ENCODE results near the gene TRABD. TPM values are rescaled to one million over a fixed set of nuclear protein-coding genes. Genes with fewer than 3 reads are reported as not detected.

TRABD gene
- total RNA-seq, 1 donor = 44.0 TPM

DNA sequence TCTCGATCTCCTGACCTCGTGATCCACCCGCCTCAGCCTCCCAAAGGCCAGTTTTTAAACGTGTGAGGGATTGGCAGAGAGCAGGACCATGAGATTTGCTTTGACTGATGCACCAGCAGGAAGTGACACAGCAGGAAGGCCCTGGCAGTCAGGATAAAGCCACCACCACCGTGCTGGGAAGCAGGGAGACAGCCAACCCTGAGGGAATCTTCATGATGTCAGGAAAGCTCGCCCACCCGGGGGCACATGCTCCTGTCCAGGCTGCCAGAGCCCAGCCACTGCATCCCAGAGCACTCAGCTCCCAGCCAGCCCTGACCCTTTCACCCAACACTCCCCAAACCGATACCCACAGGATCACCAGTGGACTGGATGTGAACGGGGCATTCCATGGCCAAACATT is 53.0 kb downstream of the TRABD start:
- H3K4me3 ChIP-seq (ENCODE audit: low read length) = no peak overlapping the region
- H3K9me3 ChIP-seq (ENCODE audit: low read depth, low read length) = no peaks in the 10 kb centered on the region
- H3K4me1 ChIP-seq (ENCODE audit: insufficient read depth, low read length) = peaks cover 33% of the 10 kb centered on the region
- H3K27me3 ChIP-seq (ENCODE audit: insufficient read depth, low read length) = no peaks in the 10 kb centered on the region

DNA sequence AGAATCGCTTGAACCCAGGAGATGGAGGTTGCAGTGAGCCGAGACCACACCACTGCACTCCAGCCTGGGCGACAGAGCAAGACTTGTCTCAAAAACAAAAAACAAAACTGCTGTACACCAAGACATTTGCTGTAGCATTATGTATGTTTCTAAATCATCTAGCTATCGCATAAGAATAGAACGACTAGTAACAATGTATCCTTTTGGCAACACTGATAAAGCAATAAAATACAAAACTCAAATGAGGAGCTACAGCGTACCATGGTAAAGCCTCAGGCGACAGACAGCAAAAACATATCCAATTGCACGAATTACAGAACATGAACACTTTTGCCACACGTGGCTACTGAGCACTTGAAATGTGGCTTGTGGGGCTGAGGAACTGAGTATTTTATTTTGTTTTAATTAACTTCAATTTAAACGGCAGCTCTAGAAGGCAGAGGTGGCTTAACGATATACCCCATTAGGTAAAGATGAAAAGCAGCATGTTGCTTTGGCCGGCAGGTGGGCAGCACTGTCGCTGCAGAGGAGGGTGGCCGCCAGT is 56.8 kb downstream of the TRABD start:
- Histone ChIP-seq H3K27me3 (ENCODE audit: insufficient read depth, low read length) (no peaks in the 10 kb centered on the region), H3K4me1 (ENCODE audit: insufficient read depth, low read length) (peaks cover 51% of the 10 kb centered on the region), H3K4me3 (ENCODE audit: low read length) (no peak overlapping the region), H3K9me3 (ENCODE audit: low read depth, low read length) (no peaks in the 10 kb centered on the region)

DNA sequence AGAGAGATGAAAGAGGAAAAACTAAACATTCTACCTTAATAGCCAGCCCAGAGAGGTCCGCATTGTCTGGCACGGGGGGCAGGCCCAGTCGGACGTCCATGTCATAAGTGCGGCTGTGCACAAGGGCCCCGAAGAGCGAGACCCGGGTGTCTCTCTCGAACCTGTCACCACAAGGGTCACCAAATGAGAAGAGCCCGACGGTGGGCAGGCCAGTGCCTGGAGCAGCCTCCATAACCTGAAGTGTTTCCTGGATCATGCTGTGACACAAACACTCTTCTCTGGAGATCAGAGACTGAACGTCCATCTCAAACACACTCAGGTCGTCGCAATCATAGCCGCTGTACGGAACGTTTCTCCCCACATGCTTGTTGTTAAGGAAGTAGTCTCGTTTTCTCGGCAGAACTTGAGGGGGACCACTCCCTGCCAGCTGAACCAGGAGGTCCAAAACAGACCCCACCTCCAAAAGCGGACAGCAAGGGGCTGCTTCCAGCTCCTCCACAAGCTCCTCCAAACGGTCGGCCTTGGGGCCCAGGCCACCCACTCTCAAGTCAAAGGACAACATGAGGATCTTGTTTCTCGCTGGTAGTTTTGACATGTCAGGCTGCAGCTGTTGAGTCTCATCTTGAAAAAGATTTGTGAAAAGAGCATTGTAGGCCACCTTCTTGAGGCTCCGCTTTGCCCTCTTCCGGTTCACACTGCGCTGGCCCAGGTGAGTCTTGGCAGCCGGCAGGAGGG is 58.1 kb downstream of the TRABD start:
- Histone ChIP-seq H3K4me1 (ENCODE audit: insufficient read depth, low read length) (peaks cover 65% of the 10 kb centered on the region), H3K9me3 (ENCODE audit: low read depth, low read length) (no peaks in the 10 kb centered on the region), H3K4me3 (ENCODE audit: low read length) (peak overlapping the region; percentile 73), H3K27me3 (ENCODE audit: insufficient read depth, low read length) (no peaks in the 10 kb centered on the region)

DNA sequence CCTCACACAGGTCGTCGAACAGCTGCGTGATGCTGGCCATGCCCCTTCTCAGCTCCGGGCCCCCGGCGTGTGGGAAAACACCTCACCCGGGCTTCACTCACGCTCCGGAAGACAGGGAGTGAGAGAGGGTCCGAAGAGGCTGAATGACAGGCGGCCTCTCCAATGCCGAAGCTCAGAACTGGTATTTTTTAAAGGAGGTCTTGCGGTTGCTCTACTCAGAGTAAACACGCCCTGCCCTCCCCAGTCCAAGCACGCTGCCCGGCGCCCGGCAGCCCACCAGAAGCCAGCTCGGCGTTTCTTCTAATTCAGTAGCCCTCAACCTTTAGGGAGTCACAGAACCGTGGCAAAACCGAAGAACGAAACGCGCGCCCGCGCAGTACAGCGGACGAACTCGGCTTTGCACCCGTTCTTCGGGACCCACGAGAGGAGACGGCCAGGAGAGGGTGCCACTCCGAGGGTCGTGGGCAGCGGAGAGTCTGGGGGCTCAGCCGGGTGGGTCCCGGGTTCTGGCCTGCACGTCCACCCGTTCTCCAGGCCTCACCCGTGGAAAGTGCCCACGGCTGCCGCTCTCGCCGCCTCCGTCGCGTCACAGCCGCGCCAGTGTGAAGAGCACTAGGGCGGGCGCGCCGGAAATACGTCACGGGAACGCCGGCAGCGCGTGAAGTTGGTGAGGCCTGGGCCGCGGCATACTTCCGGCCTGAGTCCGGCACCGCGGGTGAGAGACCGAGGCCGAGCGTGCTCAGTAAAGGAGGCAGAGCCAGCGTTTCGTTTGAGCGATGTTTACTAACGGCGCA is 58.9 kb downstream of the TRABD start, which contains the start of gene TUBGCP6:
TSS of gene TUBGCP6 (minus strand) at position 604 of the 794 bp plus-strand sequence. CDS start at position 40, 564 bp downstream.
- Histone ChIP-seq H3K4me3 (ENCODE audit: low read length) (peak within 1 kb of the TSS; percentile 73), H3K27me3 (ENCODE audit: insufficient read depth, low read length) (no peaks in the 10 kb centered on the region), H3K9me3 (ENCODE audit: low read depth, low read length) (no peaks in the 10 kb centered on the region), H3K4me1 (ENCODE audit: insufficient read depth, low read length) (peaks cover 68% of the 10 kb centered on the region)

DNA sequence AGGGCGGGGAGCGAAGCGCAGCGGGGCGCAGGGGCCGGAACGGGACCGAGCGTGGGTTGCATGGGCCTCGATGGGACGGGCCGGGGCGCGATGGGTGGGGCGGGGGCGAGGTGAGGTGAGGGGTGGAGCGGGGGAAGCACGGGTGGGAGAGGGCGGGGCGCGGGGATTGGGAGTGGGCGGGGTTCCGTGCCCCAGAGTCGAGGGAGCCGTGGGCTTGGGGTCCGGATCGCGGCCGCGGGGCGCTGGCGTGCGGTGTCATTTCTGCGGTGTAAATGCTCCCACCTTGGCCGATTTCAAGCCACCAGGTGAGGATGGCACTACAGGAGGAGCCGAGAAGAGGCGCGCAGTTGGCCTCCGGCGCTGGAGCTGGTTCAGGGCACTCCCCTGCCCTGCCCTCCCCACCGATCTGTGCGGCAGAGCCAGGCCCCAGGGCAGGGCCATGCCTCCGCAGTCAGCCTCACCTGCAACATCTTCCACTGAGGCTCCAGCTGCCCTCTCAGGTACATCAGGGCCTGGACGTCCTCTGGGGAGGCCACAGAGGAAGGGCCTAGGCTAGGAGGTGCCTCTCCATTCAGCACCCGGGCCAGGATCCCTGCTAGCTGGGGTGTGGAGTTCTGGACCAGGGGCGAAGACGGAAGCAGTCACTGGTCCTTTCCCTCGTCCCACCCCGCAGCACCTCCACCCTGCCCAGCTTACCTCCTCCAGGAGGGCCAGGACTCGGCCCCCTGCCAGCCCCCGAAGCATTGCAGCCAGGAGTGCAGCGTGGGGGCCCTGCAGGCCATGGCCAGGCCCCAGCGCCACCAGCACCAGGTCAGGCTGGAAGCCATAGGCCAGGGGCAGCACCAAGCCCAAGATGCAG is 59.7 kb downstream of the TRABD start:
- Histone ChIP-seq H3K9me3 (ENCODE audit: low read depth, low read length) (no peaks in the 10 kb centered on the region), H3K4me3 (ENCODE audit: low read length) (peak overlapping the region; percentile 73), H3K27me3 (ENCODE audit: insufficient read depth, low read length) (no peaks in the 10 kb centered on the region), H3K4me1 (ENCODE audit: insufficient read depth, low read length) (peaks cover 77% of the 10 kb centered on the region)

DNA sequence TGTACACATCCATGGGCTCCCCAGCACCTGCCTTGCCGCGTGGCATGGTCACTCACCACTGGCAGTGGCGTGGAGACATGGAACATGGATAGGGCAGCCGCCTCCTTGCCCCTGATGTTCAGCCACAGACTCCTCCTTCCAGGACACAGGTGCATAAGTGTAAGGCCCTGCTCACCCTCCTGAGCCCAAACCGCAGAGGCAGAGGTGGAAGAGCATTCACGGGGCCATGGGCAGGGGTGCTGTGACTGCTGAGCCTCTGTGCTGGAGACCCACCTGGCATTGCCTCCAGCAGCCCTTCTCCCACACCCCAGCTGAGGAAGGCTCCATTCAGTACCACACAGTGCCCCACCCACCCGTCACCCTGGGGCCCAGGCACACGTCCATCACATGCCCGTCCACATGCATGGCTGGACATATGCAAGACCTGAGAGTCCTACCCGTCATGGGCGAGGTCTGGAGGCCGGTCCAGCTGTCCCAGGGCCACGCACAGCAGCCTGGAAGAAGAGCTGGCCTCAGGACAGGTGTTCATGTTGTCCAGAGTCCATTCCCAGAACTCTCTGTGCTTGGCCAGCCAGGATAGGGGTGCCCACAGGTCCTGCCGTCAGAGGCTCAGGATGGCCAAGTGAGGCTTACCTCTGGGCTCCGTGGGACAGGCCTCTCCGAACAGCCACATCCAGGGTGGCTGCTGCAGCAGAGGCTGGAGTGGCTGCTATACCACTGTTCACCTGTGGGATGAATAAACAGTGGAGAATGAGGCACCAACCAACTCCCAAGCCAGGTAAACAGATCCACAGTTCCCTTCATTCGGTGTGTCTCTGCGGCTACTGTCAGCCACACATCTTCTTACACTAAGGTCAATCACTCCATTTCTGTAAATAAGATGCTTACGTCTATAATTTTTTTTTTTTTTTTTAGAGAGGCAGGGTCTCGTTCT is 60.8 kb downstream of the TRABD start:
- Histone ChIP-seq H3K4me3 (ENCODE audit: low read length) (no peak overlapping the region), H3K27me3 (ENCODE audit: insufficient read depth, low read length) (no peaks in the 10 kb centered on the region), H3K4me1 (ENCODE audit: insufficient read depth, low read length) (peaks cover 73% of the 10 kb centered on the region), H3K9me3 (ENCODE audit: low read depth, low read length) (no peaks in the 10 kb centered on the region)

DNA sequence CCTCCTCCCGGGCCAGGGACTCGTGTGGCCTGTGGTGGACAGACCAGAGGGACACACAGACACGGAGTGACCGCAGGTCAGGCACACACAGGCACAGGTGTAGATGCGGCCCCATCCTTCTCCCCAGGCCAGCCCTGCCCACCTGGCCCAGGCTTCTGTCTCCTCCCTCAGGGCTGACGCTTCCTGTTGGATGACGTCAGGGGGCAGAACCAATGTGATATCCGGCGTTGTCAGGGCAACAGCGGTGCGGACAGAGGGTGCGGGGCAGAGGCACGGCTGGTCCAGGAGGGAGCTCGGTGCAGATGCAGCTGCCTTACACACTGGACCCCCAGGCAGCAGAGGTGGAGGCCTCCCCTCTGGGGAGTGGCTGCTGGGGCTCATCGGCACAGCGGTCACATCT is 62.0 kb downstream of the TRABD start:
- Histone ChIP-seq H3K27me3 (ENCODE audit: insufficient read depth, low read length) (no peaks in the 10 kb centered on the region), H3K4me3 (ENCODE audit: low read length) (no peak overlapping the region), H3K4me1 (ENCODE audit: insufficient read depth, low read length) (peaks cover 67% of the 10 kb centered on the region), H3K9me3 (ENCODE audit: low read depth, low read length) (no peaks in the 10 kb centered on the region)

DNA sequence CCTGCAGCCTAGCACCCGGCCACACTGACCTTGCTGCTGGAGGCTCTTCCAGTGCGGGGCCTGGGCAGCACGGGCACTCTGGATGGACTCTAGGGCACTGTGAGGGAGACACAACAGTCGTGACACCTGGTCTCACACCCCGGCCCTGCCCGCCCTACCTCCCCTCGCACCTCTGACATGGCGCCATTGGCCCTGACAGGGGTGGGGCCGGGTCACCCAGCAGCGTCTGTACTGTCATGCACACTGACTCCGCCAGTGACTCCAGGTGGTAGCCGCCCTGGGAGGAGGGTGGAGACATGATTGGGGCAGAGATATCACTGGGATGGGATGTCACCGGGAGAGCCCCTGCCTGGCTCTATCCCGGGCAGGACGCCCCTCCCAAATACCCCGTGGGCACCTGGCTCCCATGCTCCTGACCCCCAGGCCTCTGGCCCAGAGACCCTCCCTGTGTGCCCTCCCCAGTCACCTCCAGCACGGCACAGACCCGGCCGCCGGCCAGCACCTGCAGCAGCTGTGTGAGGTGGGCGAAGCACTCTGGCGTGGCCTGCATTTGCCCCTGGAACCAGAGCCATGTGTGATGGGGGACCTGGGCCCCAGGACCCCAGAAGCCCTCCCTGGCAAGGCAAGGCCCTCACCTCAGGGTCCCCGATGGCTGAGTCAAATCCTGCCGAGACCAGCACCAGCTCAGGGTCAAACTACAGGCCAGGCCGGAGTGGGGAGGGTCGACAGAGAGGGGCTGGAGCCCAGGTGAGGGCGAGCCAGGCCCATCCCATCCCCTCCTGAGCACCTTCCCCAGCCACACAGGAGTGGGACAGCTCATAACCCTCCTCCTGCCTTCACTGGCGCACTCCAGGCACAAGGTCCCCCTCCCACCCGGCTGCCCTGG is 62.7 kb downstream of the TRABD start:
- Histone ChIP-seq H3K9me3 (ENCODE audit: low read depth, low read length) (no peaks in the 10 kb centered on the region), H3K4me3 (ENCODE audit: low read length) (no peak overlapping the region), H3K27me3 (ENCODE audit: insufficient read depth, low read length) (no peaks in the 10 kb centered on the region), H3K4me1 (ENCODE audit: insufficient read depth, low read length) (peaks cover 60% of the 10 kb centered on the region)

Other genes with a start within 250 kb of the TRABD start
- gene PIM3, start 225.1 kb upstream of the TRABD start, total RNA-seq = 172 TPM
- gene IL17REL, start 173.1 kb upstream of the TRABD start, total RNA-seq = not detected
- not detected for gene TTLL8, start 127.6 kb upstream of the TRABD start, total RNA-seq
- gene MLC1, start 100.5 kb upstream of the TRABD start, total RNA-seq = 2.8 TPM
- gene MOV10L1, start 95.9 kb upstream of the TRABD start, total RNA-seq = not detected
- gene PANX2, start 15.2 kb upstream of the TRABD start, total RNA-seq = 0.94 TPM
- gene SELENOO, start 15.1 kb downstream of the TRABD start, total RNA-seq = 11.8 TPM
- gene TUBGCP6, start 59.1 kb downstream of the TRABD start, total RNA-seq = 45.1 TPM
- gene HDAC10, start 65.4 kb downstream of the TRABD start, total RNA-seq = 36.4 TPM
- 0.73 TPM for gene MAPK12, start 75.8 kb downstream of the TRABD start, total RNA-seq
- 1.3 TPM for gene MAPK11, start 84.5 kb downstream of the TRABD start, total RNA-seq
- 66.0 TPM for gene PLXNB2, start 121.7 kb downstream of the TRABD start, total RNA-seq
- 1.0 TPM for gene DENND6B, start 141.1 kb downstream of the TRABD start, total RNA-seq
- gene PPP6R2, start 157.4 kb downstream of the TRABD start, total RNA-seq = 27.5 TPM

Data from mononuclear cell (primary cell).